ENCODE data around the gene RPL13.
"Not testable (repeated sequence)": the region's sequence is repeated elsewhere in the genome, so short reads cannot be mapped to it uniquely, and the experiment has no call there.

Gene RPL13

GRCh38 chr16:89561884-89562599, 1.6 kb downstream of the RPL13 start:
- DNase-seq (ENCODE audit: insufficient read length, low spot score), result no peak
- no peak for FAIRE-seq

GRCh38 chr16:89562939-89563338, 2.5 kb downstream of the RPL13 start:
- FAIRE-seq (no peak), DNase-seq (ENCODE audit: insufficient read length, low spot score) (no peak)

GRCh38 chr16:89563639-89564392, 3.3 kb downstream of the RPL13 start:
- FAIRE-seq, result no peak

DNA sequence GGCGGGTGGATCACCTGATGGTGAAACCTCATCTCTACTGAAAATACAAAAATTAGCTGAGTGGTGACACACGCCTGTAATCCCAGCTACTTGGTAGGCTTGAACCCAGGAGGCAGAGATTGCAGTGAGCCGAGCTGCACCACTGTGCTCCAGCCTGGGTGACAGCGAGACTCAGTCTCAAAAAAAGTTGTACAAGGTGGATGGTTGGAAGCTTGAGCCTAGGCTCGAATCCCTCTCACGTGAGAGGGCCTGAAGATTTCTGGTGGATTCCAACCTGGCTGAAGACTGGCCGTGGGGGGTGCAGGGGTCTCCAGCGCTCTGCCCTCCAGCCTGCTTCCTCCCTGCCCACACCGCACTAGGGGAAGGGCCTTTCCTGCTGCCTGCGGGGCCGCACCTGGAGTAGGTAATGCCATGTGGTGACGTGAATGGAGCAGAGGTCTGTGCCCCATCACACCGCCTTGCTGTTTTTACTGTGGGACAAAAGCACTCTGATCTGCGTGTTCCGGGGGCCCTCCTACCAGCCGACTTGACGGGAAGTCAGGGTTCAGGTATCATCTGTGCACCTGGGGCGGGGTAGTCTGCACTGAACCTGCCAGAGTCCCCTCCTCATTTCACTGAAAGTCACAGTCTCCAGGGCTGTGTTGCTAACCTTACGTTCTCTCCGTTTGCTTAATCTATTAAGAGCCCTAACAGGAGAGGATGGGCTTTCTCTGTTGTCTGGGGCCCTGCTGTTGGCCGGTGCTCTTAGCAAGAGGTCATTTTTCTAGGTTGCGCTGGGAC, 4.2 kb downstream of the RPL13 start:
- DNase-seq (ENCODE audit: insufficient read length, low spot score), result no peak
- no peak for FAIRE-seq

More at GRCh38 chr16:89563639-89564392, 3.3 kb downstream of the RPL13 start:
- DNase-seq (ENCODE audit: insufficient read length, low spot score), result no peak

GRCh38 chr16:89565256-89565505, 4.7 kb downstream of the RPL13 start:
- no peak for FAIRE-seq
- no peak for DNase-seq (ENCODE audit: insufficient read length, low spot score)

GRCh38 chr16:89565506-89566372, 5.3 kb downstream of the RPL13 start:
- DNase-seq (ENCODE audit: insufficient read length, low spot score) (no peak), FAIRE-seq (no peak)

- DNase-seq (ENCODE audit: insufficient read length, low spot score) (no peak), FAIRE-seq (no peak)
These were observed 7.4 kb downstream of the RPL13 start for GRCh38 chr16:89567656-89568594.

DNA sequence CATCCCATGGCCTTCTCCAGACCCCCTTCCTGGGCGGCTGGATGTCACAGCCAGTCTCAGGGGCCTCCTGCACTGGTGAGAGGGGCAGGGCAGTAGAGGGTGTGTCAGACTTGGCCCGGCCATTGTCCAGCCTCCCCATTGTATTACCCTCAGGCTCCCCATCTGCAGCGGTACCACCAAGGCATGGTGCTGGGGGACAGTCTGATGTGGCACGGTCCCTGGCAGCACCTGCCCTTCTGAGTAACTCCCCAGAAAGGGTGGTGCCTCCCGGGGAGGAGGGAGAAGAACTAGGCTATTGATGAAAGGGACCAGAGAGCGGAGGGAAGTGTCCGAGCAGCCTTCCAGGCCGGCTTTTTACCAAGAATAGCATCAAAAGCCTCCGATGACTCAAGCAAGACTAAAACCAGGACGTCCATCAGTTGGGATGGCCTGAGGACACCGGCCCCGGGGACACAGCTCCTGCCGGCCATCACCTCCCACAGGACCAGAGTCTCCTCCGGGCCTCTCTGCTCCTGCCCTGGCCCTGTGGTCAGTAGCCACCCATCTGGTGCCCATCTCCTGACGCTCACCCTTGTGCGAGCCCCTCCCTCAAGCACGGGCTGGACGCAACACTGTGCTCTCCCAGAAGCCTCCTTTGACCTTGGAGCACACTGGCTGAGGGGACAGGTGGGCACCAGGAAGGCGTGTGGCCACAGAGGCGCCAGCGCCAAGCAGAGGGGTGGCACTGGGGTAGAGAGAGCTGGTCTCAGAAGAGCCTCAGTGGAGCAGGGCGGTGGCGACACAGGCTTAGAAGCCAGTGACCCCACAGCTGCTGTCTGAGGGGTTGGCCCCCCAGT, 9.2 kb downstream of the RPL13 start:
- FAIRE-seq, result no peak
- no peak for DNase-seq (ENCODE audit: insufficient read length, low spot score)

DNA sequence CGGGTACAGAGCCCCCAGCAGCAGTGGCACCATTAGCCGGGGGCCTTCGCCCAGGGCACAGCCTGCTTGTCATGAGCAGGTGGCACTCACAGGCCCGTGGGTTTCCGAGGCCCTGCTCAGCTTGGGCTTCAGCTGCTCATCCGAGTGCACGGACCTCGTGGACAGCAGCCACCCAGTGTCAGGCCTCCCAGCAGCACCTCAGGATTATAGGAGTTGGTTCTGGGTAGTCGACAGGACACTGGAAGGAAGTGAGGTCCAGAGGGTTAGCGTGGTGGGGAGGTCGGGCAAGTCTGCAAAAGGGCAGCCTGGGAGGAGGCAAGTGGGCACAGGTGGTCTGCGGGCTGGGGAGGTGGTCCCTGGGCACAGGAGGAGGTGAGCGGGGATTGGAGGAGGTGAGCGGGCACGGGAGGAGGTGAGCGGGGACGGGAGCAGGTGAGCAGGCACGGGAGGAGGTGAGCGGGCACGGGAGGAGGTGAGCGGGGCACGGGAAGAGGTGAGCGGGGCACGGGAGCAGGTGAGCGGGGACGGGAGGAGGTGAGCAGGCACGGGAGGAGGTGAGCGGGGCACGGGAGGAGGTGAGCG, 10.0 kb downstream of the RPL13 start:
- no peak for FAIRE-seq
- no peak for DNase-seq (ENCODE audit: insufficient read length, low spot score)

DNA sequence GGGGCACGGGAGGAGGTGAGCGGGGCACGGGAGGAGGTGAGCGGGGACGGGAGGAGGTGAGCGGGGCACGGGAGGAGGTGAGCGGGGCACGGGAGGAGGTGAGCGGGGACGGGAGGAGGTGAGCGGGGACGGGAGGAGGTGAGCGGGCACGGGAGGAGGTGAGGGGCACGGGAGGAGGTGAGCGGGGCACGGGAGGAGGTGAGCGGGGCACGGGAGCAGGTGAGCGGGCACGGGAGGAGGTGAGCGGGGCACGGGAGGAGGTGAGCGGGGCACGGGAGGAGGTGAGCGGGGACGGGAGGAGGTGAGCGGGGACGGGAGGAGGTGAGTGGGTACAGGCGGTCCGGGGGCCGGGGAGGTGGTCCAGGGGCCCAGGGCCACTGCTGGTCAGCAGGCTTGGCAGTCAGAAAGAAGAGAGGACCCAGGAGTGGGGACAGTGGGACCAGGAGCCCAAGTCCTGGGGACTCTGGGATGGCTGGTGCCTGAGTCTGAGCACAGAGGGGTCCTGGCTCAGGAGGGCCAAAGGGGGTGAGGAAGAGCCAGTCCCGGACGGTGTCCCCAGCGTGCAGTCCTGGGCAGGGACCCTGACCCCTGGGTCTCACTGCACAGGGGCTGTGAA, 10.6 kb downstream of the RPL13 start:
- not testable (repeated sequence) for FAIRE-seq; DNase-seq (ENCODE audit: insufficient read length, low spot score)

- DNase-seq (ENCODE audit: insufficient read length, low spot score) (no peak), FAIRE-seq (no peak)
These were observed 11.2 kb downstream of the RPL13 start for GRCh38 chr16:89571636-89572035.

- DNase-seq (ENCODE audit: insufficient read length, low spot score) (no peak), FAIRE-seq (no peak)
These were observed 11.6 kb downstream of the RPL13 start for GRCh38 chr16:89572073-89572484.

GRCh38 chr16:89572485-89573205, 12.2 kb downstream of the RPL13 start:
- FAIRE-seq (no peak), DNase-seq (ENCODE audit: insufficient read length, low spot score) (no peak)

DNA sequence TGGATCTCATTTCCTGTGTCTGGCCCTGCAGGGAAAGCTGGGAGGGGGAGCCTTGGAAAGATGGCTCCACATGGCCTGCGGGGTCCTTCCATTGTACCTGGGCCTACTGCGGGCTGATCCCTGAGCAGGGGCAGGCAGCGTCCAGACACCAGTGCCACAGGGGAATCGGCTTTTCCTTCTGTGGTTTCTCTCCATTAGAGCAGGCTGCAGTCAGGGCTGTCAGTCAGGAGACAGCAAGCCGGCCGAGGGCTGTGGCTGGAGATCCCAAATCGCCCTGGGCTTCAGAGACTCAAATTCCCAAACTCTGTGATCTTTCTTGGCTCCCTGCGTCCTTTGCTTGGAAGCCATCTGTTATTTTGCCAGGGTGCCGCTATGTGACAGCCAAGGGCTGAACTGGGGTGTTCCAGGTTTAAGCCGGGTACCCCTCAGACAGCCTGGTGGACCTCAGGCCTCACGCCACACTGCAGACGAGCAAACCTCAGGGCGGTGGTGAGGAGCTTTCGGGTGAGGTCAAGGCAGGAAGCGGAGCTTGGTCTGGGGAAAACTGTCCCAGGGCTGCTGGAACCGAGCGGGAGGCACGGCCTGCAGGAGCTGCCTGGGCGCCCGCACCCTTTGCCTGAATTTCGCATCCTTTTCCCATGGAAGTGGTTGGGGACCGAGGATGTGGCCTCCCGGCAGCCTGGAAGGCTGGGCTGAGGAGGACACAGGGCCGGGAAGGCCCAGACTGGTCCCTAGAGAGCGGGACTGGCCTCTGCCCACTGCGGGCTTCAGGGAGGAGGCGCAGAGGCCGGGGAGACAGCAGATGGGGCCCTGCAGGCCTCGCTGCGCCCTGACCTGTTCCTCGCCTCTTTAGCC, 13.6 kb downstream of the RPL13 start:
- no peak for FAIRE-seq
- DNase-seq (ENCODE audit: insufficient read length, low spot score), result no peak

- DNase-seq (ENCODE audit: insufficient read length, low spot score), result peak; percentile 96
- peak; percentile 59 for FAIRE-seq
These were observed 14.3 kb downstream of the RPL13 start for GRCh38 chr16:89574681-89575246.

Measured in GM19239 (cell line).